GM10248 (cell line): ENCODE data around the gene GARIN5A.
A peak's percentile ranks its signal among the peaks of the same experiment; 100 is the strongest.

ENCODE experiments used
- CTCF ChIA-PET: fragments of 300-600 bp; sonication (Branson Sonifier 250); formaldehyde crosslinking; extraction: SDS; loops from one replicate; lab custom pipeline; 2021; ENCODE audit warnings: antibody characterized with exemption; lab: Yijun Ruan, JAX
- POLR2A ChIA-PET: fragments of 350-650 bp; sonication (Branson Sonifier 250); formaldehyde crosslinking; extraction: SDS; loops from one replicate; lab custom pipeline; 2020; ENCODE audit warnings: antibody characterized with exemption; lab: Yijun Ruan, JAX
- DNase-seq: peaks from one replicate; pipeline ENCODE4 v3.0.0; 2012; ENCODE audit errors: extremely low spot score
- CTCF ChIP-seq: IDR thresholded peaks from 2 replicates; pipeline ENCODE4 v1.5.1; 2012; ENCODE audit warnings: mild to moderate bottlenecking, low read depth; ENCODE audit errors: extremely low read depth, missing control alignments, control extremely low read depth

GARIN5A gene

GRCh38 chr19:50476224-50476906 is at the start of gene GARIN5A, which contains the start of gene EMC10:
Gene GARIN5A, minus strand, starts transcription at chr19:50476848. Its CDS starts 460 bp downstream, at chr19:50476388.
Gene EMC10, plus strand, starts transcription at chr19:50476507. Its CDS starts 38 bp downstream, at chr19:50476545.
- CTCF ChIA-PET: interaction anchor here (1.2 kb wide), 1 partner anchor 119 kb away, joined by 3 read pairs; no protein-coding TSS in a partner anchor
- no peak for TF ChIP-seq CTCF
- POLR2A ChIA-PET: no interaction called here
- peak; percentile 100 for DNase-seq

DNA sequence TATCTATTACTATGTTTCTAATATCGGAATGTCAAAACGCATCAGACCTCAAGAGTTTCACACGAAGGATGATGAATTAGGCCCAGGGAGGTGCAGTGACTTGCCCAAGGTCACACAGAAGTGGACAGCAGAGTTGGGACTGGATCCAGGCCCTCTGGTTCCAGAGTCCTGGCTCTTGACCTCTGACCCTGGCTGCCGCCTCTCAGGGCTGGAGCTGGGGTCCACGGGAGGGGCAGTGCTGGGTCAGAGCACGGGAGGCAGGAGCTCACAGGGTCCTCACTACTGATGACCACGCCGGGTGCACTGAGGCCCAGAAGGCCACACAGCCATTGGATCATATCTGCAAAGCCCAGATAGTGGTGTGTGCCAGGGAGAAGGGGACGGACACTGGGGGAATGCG is 46.2 kb upstream of the GARIN5A start:
- no peak for TF ChIP-seq CTCF
- DNase-seq: no peak
- POLR2A ChIA-PET: interaction anchor here (0.5 kb wide), 1 partner anchor 54 kb away, joined by 5 read pairs; no protein-coding TSS in a partner anchor
- CTCF ChIA-PET: interaction anchor here (0.6 to 4.6 kb wide), 3 partner anchors 15 to 261 kb away, joined by 3 to 19 read pairs (median 6); no protein-coding TSS in a partner anchor

GRCh38 chr19:50520822-50521465 is 44.3 kb upstream of the GARIN5A start:
- POLR2A ChIA-PET: no interaction called here
- TF ChIP-seq CTCF: no peak
- CTCF ChIA-PET: interaction anchor here (1.5 to 4.6 kb wide), 2 partner anchors 17 to 35 kb away, joined by 6 to 19 read pairs; no protein-coding TSS in a partner anchor
- DNase-seq: no peak

DNA sequence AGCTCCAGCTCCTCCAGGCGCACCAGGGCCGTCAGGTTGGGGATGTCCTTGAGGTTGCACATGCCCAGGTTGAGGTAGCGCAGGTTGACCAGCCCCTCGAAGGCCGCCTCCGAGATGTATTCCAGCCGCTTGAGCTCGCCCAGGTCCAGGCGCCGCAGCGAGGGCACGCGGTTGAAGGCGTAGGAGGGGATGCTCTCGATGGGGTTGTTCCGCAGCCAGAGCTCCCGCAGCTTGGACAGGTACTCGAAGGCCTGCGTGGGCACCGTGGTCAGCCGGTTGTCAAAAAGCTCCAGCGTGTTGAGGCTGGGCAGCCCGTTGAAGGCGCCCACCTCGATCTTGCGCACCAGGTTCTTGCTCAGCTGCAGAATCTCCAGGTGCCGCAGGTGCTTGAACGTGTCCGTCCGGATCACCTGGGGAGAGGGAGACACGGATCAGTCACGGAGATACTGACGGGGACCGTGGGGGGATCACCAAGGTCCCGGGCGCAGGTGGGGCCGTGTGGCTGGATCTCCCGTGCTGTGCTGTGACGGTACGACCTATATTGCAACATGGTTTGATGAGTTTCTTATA is 42.4 kb upstream of the GARIN5A start:
- POLR2A ChIA-PET: no interaction called here
- DNase-seq: no peak
- CTCF ChIA-PET: interaction anchor here (1.3 kb wide), 1 partner anchor 19 kb away, joined by 6 read pairs; no protein-coding TSS in a partner anchor
- TF ChIP-seq CTCF: no peak

DNA sequence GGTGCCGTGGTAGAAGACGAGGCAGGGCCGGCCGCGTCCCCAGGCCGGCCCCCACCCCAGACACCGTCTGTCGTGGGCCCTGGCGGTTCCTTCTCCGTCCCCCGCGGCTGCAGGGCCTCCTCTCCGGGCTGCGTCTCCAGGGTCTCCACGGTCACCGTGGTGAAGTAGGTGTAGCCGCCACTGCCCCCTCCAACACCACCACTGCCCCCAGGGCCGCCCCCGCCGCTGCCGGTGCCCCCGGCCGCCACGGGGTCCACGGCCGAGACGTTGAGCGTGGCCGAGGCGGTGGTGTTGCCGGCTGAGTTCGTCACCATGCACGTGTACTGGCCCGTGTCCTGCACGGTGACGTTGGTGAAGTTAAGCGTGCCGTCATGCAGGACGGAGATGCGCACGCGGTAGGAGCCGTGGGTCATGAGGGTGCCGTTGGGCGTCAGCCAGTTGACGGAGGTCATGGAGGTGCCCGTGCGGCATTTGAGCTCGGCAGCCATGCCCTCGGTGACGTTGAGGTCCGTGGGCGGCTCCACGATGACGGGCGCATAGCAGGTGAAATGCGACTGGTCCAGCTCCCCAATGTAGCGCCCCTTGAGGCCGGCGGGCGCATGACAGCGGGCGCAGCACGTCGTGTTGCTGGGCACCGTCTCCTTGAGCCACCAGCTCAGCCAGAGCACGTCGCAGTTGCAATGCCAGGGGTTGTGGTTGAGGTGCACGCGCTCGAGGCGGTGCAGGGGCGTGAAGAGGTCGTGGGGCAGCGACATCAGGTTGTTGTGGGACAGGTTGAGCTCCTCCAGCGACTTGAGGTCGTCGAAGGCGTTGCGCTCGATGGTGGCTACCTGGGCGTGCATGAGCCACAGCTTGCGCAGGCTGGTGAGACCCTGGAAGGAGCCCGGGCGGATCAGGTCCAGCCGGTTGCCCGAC is 41.7 kb upstream of the GARIN5A start:
- DNase-seq: no peak
- POLR2A ChIA-PET: interaction anchor here (0.6 kb wide), 1 partner anchor 405 kb away, joined by 5 read pairs; no protein-coding TSS in a partner anchor
- CTCF ChIA-PET: interaction anchor here (1.3 kb wide), 1 partner anchor 19 kb away, joined by 6 read pairs; no protein-coding TSS in a partner anchor
- no peak for TF ChIP-seq CTCF
